ENCODE data around the gene CTSZ. TPM values are rescaled to one million over a fixed set of nuclear protein-coding genes. Genes with fewer than 3 reads are reported as not detected.
"Not testable (repeated sequence)": the region's sequence is repeated elsewhere in the genome, so short reads cannot be mapped to it uniquely, and the experiment has no call there.

The CTSZ gene
- total RNA-seq, 1 donor from 2014 or later = 277 TPM

- no peak for DNase-seq (ENCODE audit: low spot score)
These were observed 56.5 kb downstream of the CTSZ start for GRCh38 chr20:58950603-58951002.

GRCh38 chr20:58947797-58948388, 59.2 kb downstream of the CTSZ start:
- not testable (repeated sequence) for DNase-seq (ENCODE audit: low spot score)

DNA sequence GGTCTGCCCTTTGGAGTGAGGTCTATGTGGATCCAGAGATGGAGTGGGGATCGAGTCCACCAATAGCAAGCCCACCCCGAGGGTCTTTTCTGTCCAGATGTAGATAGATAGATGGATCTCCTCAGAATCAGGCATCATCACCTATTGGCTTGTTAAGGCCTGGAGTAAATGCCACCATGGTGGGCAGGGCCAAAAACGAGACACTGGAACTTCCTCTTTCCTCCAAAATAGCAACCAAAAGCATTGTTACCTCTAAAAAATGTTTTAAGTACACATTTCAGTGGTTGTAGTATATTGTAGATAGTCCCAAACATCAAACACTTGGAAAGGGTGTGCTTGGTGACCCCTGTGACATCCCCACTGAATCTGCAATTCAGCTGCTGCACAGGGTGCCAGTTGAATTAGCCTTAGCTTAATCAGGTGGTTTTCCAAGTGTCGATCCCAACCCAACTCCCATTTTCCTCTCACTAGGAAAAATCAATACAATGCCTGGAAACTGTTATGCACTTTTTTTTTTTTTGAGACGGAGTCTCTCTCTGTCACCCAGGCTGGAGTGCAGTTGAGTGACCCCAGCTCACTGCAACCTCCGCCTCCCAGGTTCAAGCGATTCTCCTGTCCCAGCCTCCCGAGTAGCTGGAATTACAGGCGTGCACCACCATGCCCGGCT, 61.0 kb downstream of the CTSZ start:
- DNase-seq (ENCODE audit: low spot score) = no peak

Other genes with a start within 250 kb of the CTSZ start
- 0.42 TPM for gene GNAS-AS1, start 156.4 kb downstream of the CTSZ start, total RNA-seq
- gene GNAS, start 154.5 kb downstream of the CTSZ start, total RNA-seq = 697 TPM
- gene NELFCD, start 26.0 kb downstream of the CTSZ start, total RNA-seq = 43.9 TPM
- 0.51 TPM for gene TUBB1, start 12.2 kb upstream of the CTSZ start, total RNA-seq
- 71.3 TPM for gene ATP5F1E, start 25.1 kb upstream of the CTSZ start, total RNA-seq
- gene PRELID3B, start 35.5 kb upstream of the CTSZ start, total RNA-seq = 56.8 TPM
- gene ZNF831, start 156.6 kb upstream of the CTSZ start, total RNA-seq = 0.32 TPM